ENCODE data around the gene SPAG8. TPM values are rescaled to one million over a fixed set of nuclear protein-coding genes. Genes with fewer than 3 reads are reported as not detected.

SPAG8 gene
- total RNA-seq, 1 experiment from 2014 or later = 0.50 TPM

GRCh38 chr9:35778496-35778895 is 33.6 kb downstream of the SPAG8 start:
- Histone ChIP-seq H3K4me1 (ENCODE audit: insufficient read depth, low read length) (peaks cover 4% of the 10 kb centered on the region; the same call in 1 of the 2 replicates), H4K5ac (ENCODE audit: insufficient read length, low read depth, low read length) (no peak overlapping the region), H2BK5ac (ENCODE audit: insufficient read length, low read length) (no peak overlapping the region), H3K4ac (ENCODE audit: low read depth, low read length) (no peak overlapping the region), H3K27me3 (ENCODE audit: insufficient read depth, low read length) (no peaks in the 10 kb centered on the region), H3K23ac (ENCODE audit: insufficient read length, low read depth, low read length) (no peak overlapping the region), H2BK120ac (ENCODE audit: low read depth, low read length, poor library complexity, severe bottlenecking) (no peak overlapping the region), H3T11ph (ENCODE audit: low read length) (no peak overlapping the region), H4K91ac (ENCODE audit: insufficient read length, low read depth, low read length) (no peak overlapping the region), H3K9me3 (ENCODE audit: control insufficient read depth, low read depth, low read length) (no peaks in the 10 kb centered on the region), H3K9ac (ENCODE audit: extremely low read depth, insufficient read length, low read length) (no peak overlapping the region), H3K79me2 (ENCODE audit: insufficient read depth, low read length) (no peaks in the 10 kb centered on the region), H2AFZ (ENCODE audit: low read length) (no peak overlapping the region), H3K56ac (ENCODE audit: insufficient read length, low read depth, low read length) (no peak overlapping the region), H2BK15ac (ENCODE audit: low read depth, low read length) (no peak overlapping the region), H3K18ac (ENCODE audit: insufficient read length, low read depth, low read length) (no peak overlapping the region), H3K23me2 (ENCODE audit: insufficient read length, low read depth, low read length, poor library complexity, severe bottlenecking) (no peaks in the 10 kb centered on the region), H4K8ac (replicated peaks; ENCODE audit: insufficient read length, low read depth, low read length) (no peak overlapping the region), H3K4me2 (ENCODE audit: insufficient read depth, insufficient read length, low read length) (no peak overlapping the region), H3K14ac (ENCODE audit: insufficient read depth, low read length) (no peak overlapping the region), H2BK12ac (ENCODE audit: insufficient read length, low read depth, low read length) (no peak overlapping the region), H3K27ac (ENCODE audit: insufficient read length, low read depth, low read length) (no peak overlapping the region), H2BK20ac (ENCODE audit: low read depth, low read length, poor library complexity, severe bottlenecking) (no peak overlapping the region), H2AK5ac (ENCODE audit: insufficient read length, low read length) (no peak overlapping the region), H4K20me1 (ENCODE audit: control insufficient read depth, insufficient read depth, insufficient read length) (no peaks in the 10 kb centered on the region), H3K79me1 (ENCODE audit: insufficient read depth, low read depth, low read length, poor library complexity, severe bottlenecking) (no peaks in the 10 kb centered on the region)
- no peak for TF ChIP-seq CTCF (conservative IDR thresholded peaks at IDR 0.05)
- Mint-ChIP-seq H3K4me1 (peaks cover 15 to 19% of the 10 kb centered on the region in 2 experiments), H3K27me3 (ENCODE audit: low read depth) (no peaks in the 10 kb centered on the region), H3K4me3 (no peak overlapping the region), H3K9me3 (no peaks in the 10 kb centered on the region), H3K36me3 (ENCODE audit: insufficient read depth in 1 of 3, low read depth in 3 of 3) (peaks cover 4 to 12% (median 4%) of the 10 kb centered on the region in 3 experiments; a peak in 6 of 7 replicates), H3K27ac (no peak overlapping the region)
- no CpG with 5 or more reads among the region's 3 CpGs for WGBS (ENCODE audit: extremely low coverage, insufficient read length, low lambda C conversion rate)
- DNase-seq = no peak

All from H9 (cell line).